HG02678 (cell line): ENCODE results near the gene DET1.
"Not testable (repeated sequence)": the region's sequence is repeated elsewhere in the genome, so short reads cannot be mapped to it uniquely, and the experiment has no call there.

ENCODE experiments used
- ATAC-seq: cut with Tn5 transposase; IDR thresholded peaks from one replicate; pipeline ENCODE4 v1.9.1; 2021; ENCODE audit warnings: mild to moderate bottlenecking, moderate library complexity; ENCODE audit not compliant: unreplicated experiment

DET1 gene

GRCh38 chr15:88546248-88547129 lies at the start of gene DET1:
Gene DET1, minus strand, starts transcription at chr15:88546681. Its CDS starts 14,976 bp downstream, at chr15:88531705.
- peak; percentile 98 for ATAC-seq

DNA sequence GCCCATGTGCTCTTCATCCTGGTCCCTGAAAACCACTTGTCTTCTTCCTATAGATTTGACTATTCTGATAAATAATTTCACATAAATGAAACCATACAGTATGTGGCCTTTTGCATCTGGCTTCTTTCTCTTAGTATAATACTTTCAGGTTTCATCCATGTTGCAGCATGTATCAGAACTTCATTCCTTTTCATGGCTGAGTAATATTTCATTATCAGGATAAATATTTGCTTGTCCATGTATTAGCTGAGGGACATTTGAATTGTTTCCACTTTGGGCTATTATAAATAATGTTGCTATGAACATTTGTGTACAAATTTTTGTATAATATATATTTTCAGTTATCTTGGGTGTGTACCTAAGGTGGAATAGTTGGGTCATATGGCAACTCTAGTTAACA lies 44.9 kb upstream of the DET1 start:
- ATAC-seq = no peak

GRCh38 chr15:88590759-88591158 lies 44.3 kb upstream of the DET1 start:
- no peak for ATAC-seq

DNA sequence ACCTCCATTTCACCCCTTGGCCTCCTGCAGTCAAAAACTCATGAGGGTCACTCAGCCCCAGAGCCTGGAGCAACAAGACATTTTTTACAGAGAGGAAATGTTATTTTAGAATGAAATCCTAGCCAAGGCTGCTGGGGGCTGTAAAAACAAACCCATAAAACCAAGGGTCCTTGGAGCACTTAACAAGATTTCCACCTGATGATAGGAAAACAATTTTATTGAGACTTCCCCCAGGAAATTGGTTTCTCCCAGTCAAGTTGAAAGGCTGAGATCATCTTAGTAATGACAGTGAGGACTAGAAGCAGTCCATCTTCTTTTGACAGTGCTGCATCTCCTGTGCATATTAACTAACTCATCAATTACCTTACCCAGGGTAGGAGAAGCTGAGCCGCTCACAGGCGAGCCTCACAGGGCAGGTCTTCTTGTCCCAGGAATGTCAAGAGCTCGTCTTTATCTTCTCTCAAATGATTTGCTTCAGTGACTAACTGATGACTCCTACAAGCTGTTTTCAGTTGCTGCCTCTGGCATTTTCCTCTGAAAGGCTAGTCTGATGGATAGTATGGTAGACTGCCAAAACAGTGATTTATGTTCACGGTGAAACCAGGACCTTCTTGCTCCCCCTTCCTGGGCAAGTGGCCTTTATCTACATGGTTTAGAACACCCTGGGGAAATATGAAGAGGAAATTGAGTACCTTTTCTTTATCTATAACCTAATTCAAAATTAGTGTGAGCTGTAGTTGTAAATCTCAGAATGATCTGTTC lies 40.1 kb upstream of the DET1 start:
- no peak for ATAC-seq

DNA sequence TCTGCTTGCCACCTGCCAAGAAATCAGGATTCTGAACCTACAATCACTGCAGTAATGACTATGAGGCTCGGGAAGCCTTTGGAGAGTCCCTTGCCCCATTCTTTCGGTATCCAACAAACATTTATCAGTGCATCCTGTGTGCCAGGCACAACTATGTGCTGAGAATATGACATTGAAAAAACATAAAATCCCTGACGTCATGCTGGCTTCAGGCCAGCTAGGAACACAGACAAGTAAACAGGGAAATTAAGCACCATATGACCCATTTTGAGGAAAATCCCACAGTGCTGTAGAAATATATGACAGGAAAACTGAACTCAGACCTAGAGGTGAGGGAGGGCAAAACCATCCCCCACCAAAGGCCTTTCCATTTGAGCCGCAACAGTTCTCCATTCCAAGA lies 34.1 kb upstream of the DET1 start:
- ATAC-seq = no peak

- ATAC-seq = no peak
Observed at GRCh38 chr15:88579322-88579721, 32.8 kb upstream of the DET1 start.

GRCh38 chr15:88574655-88575054 lies 28.2 kb upstream of the DET1 start:
- ATAC-seq = no peak

DNA sequence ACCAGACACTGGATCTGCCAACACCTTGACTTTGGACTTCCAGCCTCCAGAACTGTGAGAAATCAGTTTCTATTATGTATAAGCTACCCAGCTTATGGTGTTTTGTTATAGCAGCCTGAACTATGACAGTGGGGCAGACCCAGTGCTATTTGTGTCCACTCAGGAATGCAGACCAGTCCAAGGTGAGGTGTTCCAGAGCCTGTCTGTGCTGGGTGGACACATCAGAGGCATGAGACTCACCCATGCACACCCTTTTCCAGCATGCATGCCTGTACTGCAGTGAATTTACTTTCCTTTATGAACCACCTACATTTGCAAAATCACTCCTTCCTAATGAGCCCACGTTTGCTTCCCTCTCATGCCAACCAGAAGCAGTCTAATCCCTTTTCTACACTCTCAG lies 27.6 kb upstream of the DET1 start:
- ATAC-seq = no peak

DNA sequence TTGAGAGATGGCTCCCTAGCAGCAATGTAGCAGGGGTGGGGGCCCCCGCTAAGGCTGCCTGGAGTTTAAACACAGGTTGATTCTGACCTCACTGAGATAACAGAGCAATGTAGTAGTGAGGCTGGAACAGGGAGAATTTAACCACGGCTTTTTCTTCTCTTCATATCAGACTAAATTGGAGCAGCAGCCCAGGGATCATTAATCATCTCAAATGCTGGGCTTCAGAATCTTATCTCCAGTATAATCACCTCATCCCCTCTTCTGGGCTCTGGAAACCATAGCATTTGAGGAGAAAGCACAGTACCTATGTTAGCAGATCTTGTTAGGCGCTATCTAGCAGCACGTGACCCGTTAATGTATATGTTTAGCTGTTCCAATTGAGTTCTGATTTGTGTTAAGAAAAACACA lies 25.4 kb upstream of the DET1 start:
- ATAC-seq = no peak

DNA sequence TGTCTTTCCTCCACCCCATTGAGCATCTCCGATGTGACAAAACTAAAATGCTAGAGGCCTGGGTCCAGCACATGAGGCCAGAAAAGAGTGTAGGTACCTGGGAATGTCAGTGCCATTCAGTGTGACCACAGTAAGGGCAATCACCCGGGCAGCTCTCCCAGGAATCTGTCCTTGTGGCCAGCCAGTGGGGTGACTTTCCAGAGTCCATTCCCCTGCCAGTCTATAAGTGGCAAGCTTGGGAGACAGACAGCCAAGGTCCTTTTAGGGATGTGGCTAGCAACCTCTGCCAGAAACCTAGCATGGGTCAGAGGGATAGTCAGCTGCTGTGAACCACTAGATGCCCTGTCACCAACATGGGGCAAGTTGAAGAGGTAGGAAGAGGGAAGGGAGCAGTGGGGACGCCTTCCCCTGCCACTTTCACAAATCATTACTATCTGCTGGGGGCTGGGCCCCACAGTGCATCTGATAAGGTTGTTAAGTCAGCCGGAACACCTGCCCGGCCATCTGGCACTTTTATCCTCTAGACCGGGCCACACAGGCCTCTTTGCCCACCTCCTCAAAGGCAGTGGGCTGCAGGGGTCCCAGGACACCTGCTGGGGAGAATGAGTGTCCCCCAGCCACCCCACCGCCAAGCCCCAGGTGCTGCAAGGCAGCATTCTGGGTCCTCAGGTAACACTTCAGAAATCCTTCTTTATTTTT lies 24.8 kb upstream of the DET1 start:
- no peak for ATAC-seq

GRCh38 chr15:88568589-88568988 lies 22.1 kb upstream of the DET1 start:
- ATAC-seq = no peak

DNA sequence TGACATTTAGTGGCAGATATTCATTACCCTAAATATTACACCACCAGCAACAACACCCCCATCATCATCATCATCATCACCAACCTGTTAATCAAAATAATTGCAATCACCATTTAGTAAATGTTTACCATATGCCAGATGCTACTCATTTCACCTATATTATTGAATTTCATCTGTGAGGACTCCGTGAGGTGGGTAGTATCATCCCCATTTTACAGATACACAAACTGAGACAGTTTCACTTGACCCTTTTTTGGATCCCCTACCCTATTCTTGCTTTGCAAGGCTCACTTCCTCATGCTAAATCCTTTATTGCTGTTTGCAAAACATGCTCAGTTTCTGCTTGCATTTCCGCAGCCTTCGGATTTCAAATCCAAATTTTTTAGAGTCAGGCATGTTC lies 18.3 kb upstream of the DET1 start:
- no peak for ATAC-seq

- no peak for ATAC-seq
Observed at GRCh38 chr15:88563638-88564037, 17.2 kb upstream of the DET1 start.

DNA sequence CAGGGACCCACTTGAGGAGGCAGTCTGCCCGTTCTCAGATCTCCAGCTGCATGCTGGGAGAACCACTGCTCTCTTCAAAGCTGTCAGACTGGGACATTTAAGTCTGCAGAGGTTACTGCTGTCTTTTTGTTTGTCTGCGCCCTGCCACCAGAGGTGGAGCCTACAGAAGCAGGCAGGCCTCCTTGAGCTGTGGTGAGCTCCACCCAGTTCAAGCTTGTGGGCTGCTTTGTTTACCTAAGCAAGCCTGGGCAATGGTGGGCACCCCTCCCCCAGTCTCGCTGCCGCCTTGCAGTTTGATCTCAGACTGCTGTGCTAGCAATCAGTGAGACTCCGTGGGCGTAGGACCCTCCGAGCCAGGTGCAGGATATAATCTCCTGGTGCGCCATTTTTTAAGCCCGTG lies 13.1 kb upstream of the DET1 start:
- not testable (repeated sequence) for ATAC-seq

- ATAC-seq = not testable (repeated sequence)
Observed at GRCh38 chr15:88558026-88558425, 11.5 kb upstream of the DET1 start.

GRCh38 chr15:88548009-88548408 lies 1.5 kb upstream of the DET1 start:
- not testable (repeated sequence) for ATAC-seq

- ATAC-seq = not testable (repeated sequence)
Observed at GRCh38 chr15:88545578-88546247, 768 bp downstream of the DET1 start.

- ATAC-seq = no peak
Observed at GRCh38 chr15:88543065-88543776, 3.3 kb downstream of the DET1 start.

GRCh38 chr15:88542342-88542733 lies 4.1 kb downstream of the DET1 start:
- ATAC-seq = no peak

GRCh38 chr15:88541709-88542341 lies 4.7 kb downstream of the DET1 start:
- no peak for ATAC-seq
